Uterus (tissue), 4 donors: ENCODE measurements around the gene PHF12. TPM values are rescaled to one million over a fixed set of nuclear protein-coding genes. Genes with fewer than 3 reads are reported as not detected.

Experiments
- DNase-seq, 2 donors: peaks; one replicate each; pipeline ENCODE4 v3.0.0-alpha.2; 2019 to 2020
- H3K27ac ChIP-seq, 2 donors: fragments of 200-600 bp; sonication (generic); 1 replicate in 1 of 2; 2 replicates in 1 of 2; pipeline ENCODE4 v1.5.1; 2016 to 2018
- H3K27me3 ChIP-seq, 2 donors: fragments of 200-600 bp; sonication (generic); one replicate each; pipeline ENCODE4 v1.5.1; 2018 to 2019; ENCODE audit warnings: control low read depth in 1 of 2
- H3K36me3 ChIP-seq, 2 donors: fragments of 200-600 bp; sonication (generic); one replicate each; pipeline ENCODE4 v1.5.1; 2019; ENCODE audit warnings: control low read depth in 1 of 2
- H3K4me1 ChIP-seq, 2 donors: fragments of 200-600 bp; sonication (generic); one replicate each; pipeline ENCODE4 v1.5.1; 2018 to 2019; ENCODE audit warnings: control low read depth in 1 of 2
- H3K4me3 ChIP-seq, 2 donors: fragments of 200-600 bp; sonication (generic); 1 replicate in 1 of 2; 2 replicates in 1 of 2; pipeline ENCODE4 v1.5.1; 2018 to 2019; ENCODE audit warnings: mild to moderate bottlenecking in 1 of 2
- H3K9me3 ChIP-seq, 2 donors: fragments of 200-600 bp; sonication (generic); one replicate each; pipeline ENCODE4 v1.5.1; 2019; ENCODE audit warnings: control low read depth in 1 of 2
- POLR2A ChIP-seq, 2 donors: fragments of 450-650 bp; IDR thresholded peaks; one replicate each; pipeline ENCODE4 v1.6.1; 2016; ENCODE audit warnings: antibody characterized with exemption in 2 of 2, mild to moderate bottlenecking in 1 of 2, moderate library complexity in 1 of 2
- intact Hi-C: fragments of 100-400 bp; cut with DNase I; formaldehyde crosslinking; loops from one replicate; pipeline ENCODE4 v1.15.1; 2023; ENCODE audit warnings: low total_unique reads
- total RNA-seq, 4 donors: library from RNA; depleted of rRNA in 3 of 4; stranded (reverse); fragments of >200 nt in 3 of 4; gene quantifications; one replicate each; pipeline versions ENCODE4 v1.1.0 to v1.2.4, GENCODE V29; 2014 to 2023
- TF ChIP-seq, protein P1 (sequence below), 4 experiments: fragments of 200-600 bp in 2 of 4; fragments of 450-650 bp in 2 of 4; sonication (generic) in 2 of 4; IDR thresholded peaks; one replicate each; pipeline ENCODE4 v1.5.1; 2016 to 2019; ENCODE audit warnings: antibody characterized with exemption in 4 of 4, mild to moderate bottlenecking in 2 of 4, moderate library complexity in 1 of 4
- donor health status: DM: yes; HTN: yes; CAD: no.

The PHF12 gene
- total RNA-seq, 4 donors from 2014 or later, result 22.1 to 78.4 (median 55.2) TPM

DNA sequence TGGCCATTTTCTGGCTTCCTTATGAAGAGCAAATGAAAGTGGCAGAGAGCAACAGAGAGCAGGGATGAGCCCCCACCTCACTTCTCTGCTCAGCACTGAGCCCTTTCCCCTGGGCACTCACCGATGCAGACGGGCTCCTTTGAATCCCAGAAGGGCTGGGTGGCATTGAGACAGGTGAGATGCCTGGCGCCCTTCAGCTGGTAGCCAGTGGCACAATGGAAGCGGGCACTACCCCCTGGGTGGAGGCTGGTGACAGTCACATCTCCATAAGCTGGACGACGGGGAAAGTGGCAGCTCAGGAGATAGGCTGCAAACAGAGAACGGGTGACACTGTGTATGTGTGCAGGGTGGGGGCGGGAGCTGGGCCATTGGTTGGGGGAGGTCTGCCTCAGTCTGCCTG, 12.5 kb upstream of the PHF12 start:
- Histone ChIP-seq H3K27me3 (no peaks in the 10 kb centered on the region), H3K9me3 (no peaks in the 10 kb centered on the region), H3K36me3 (no peaks in the 10 kb centered on the region), H3K4me1 (no peaks in the 10 kb centered on the region), H3K4me3 (no peak overlapping the region), H3K27ac (no peak overlapping the region)
- intact Hi-C loops, result loop anchor here (5.0 kb wide), 1 partner anchor 153 kb away; no protein-coding TSS in a partner anchor
- TF ChIP-seq, protein P1, sequence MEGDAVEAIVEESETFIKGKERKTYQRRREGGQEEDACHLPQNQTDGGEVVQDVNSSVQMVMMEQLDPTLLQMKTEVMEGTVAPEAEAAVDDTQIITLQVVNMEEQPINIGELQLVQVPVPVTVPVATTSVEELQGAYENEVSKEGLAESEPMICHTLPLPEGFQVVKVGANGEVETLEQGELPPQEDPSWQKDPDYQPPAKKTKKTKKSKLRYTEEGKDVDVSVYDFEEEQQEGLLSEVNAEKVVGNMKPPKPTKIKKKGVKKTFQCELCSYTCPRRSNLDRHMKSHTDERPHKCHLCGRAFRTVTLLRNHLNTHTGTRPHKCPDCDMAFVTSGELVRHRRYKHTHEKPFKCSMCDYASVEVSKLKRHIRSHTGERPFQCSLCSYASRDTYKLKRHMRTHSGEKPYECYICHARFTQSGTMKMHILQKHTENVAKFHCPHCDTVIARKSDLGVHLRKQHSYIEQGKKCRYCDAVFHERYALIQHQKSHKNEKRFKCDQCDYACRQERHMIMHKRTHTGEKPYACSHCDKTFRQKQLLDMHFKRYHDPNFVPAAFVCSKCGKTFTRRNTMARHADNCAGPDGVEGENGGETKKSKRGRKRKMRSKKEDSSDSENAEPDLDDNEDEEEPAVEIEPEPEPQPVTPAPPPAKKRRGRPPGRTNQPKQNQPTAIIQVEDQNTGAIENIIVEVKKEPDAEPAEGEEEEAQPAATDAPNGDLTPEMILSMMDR (IDR thresholded peaks at IDR 0.05), result no peak
- TF ChIP-seq POLR2A (IDR thresholded peaks at IDR 0.05), result no peak
- no peak for DNase-seq

DNA sequence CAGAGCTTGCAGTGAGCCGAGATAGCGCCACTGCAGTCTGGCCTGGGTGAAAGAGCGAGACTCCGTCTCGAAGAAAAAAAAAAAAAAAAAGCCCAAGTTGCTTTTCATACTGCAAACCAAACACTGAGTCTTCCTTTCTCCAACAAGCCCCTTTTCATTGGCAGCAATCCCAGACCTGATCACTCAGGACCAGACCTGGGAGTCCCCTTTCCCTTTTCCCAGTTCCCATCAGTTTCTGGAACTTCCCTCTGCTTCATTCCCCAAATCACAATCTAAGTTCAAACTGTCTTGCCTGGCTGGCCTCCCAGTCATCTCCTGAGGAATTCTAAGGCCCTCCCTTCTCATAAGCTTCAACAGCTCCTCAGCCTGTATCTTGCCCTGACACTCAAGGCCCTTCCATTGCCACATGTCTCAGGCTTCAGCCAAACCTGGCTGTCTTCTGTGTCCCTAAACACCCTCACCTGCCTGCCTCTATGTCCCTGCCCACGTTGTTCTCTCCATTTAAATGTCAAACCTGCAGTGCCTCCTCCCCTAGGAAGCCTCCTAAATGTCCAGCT, 11.8 kb upstream of the PHF12 start:
- Histone ChIP-seq H3K27me3 (no peaks in the 10 kb centered on the region), H3K4me1 (no peaks in the 10 kb centered on the region), H3K36me3 (no peaks in the 10 kb centered on the region), H3K9me3 (no peaks in the 10 kb centered on the region), H3K27ac (no peak overlapping the region), H3K4me3 (no peak overlapping the region)
- TF ChIP-seq, protein P1 (IDR thresholded peaks at IDR 0.05), result no peak
- TF ChIP-seq POLR2A (IDR thresholded peaks at IDR 0.05), result no peak
- no peak for DNase-seq
- intact Hi-C loops, result loop anchor here (5.0 kb wide), 1 partner anchor 154 kb away; no protein-coding TSS in a partner anchor

DNA sequence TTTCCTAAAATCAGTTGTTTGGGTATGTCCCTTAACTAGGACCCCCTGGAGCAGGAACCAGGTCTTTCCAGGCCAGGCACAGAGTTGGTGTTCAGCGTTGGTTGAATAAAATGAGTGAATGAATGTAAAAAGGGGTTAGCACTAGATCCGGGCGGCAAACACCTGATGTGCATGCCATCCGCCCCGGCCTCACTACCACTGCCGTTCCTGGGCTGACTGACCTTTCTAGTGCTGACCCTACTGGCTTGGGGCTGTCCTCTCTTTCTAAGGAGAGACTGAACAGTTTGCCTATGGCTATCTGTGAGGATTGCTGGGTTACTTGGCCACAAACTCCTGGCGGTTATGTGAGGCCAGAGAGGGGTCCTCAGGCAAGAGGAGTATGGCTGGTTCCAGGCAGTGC, 10.1 kb upstream of the PHF12 start:
- intact Hi-C loops, result loop anchor here (5.0 kb wide), 1 partner anchor 156 kb away; no protein-coding TSS in a partner anchor
- no peak for TF ChIP-seq POLR2A (IDR thresholded peaks at IDR 0.05)
- TF ChIP-seq, protein P1 (IDR thresholded peaks at IDR 0.05), result no peak
- no peak for DNase-seq
- Histone ChIP-seq H3K27me3 (no peaks in the 10 kb centered on the region), H3K36me3 (no peaks in the 10 kb centered on the region), H3K4me1 (no peaks in the 10 kb centered on the region), H3K4me3 (no peak overlapping the region), H3K9me3 (no peaks in the 10 kb centered on the region), H3K27ac (no peak overlapping the region)

DNA sequence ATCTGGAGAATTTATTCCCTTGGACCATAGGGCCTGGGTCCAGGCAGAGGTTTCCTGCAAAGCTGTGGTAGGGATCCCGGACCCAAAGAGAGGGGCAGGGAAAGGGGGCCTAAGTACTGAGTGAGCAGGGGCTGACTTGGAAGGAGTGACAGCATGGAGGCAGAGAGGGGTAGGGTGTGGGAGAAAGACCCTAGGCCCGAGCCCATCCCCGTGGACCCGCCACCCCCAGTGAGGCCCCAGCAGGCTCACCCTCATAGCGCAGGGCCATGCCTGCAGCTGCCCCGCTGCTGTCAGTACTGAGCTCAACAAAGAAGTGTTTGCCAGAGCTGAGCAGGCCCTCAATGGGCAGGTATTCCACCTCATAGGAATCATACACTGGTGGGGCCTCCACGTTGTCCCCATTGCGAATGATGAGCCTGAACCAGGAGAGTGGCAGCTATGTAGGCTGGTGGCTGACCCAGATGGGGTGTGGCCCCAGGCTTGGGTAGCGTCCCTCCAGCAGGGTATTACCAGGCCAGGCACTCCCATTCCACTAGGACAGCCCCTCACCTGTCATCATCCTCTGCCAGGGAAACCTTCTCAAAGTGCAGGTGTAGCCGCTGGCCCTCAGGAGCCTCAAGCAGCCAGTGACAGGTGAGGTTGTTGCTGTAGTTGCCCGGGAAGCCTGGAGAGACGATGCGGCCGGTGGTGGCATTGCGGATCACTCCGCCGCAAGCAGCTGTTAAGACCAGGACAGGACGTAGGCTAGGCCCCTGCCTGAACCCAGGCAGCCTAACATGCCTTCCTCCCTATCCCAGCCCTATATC, 9.1 kb upstream of the PHF12 start:
- H3K4me1 ChIP-seq, result no peaks in the 10 kb centered on the region
- H3K36me3 ChIP-seq, result no peaks in the 10 kb centered on the region
- no peaks in the 10 kb centered on the region for H3K9me3 ChIP-seq
- no peaks in the 10 kb centered on the region for H3K27me3 ChIP-seq
- no peak overlapping the region for H3K4me3 ChIP-seq
- TF ChIP-seq, protein P1 (IDR thresholded peaks at IDR 0.05), result no peak
- TF ChIP-seq POLR2A (IDR thresholded peaks at IDR 0.05), result no peak
- DNase-seq, result no peak
- H3K27ac ChIP-seq, result no peak overlapping the region
- intact Hi-C loops, result loop anchor here (5.0 kb wide), 1 partner anchor 157 kb away; no protein-coding TSS in a partner anchor

DNA sequence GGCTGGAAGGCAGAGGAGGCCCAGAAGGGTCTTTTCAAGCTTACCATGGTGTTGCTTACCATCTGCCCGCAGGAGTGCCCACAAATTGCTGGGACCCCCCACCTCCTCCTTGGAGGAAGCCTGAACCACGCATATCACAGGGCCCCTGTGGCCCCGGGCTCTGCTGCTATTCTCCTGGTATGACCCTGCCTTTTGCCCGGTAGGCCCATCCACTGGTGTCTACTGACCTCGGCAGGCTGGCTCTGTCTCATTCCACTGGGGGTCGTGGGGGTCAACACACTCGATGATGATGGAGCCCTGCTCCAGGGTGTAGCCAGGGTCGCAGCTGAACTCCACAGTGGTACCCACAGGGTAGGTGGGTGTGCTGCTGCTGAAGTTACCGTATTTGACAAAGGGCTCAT, 8.2 kb upstream of the PHF12 start:
- DNase-seq, result no peak
- intact Hi-C loops, result no loop called here

More for the DNA sequence above, 8.2 kb upstream of the PHF12 start:
- H3K27me3 ChIP-seq, result no peaks in the 10 kb centered on the region
- no peaks in the 10 kb centered on the region for H3K4me1 ChIP-seq
- no peaks in the 10 kb centered on the region for H3K9me3 ChIP-seq
- H3K27ac ChIP-seq, result no peak overlapping the region
- TF ChIP-seq, protein P1 (IDR thresholded peaks at IDR 0.05), result no peak
- no peak for TF ChIP-seq POLR2A (IDR thresholded peaks at IDR 0.05)
- H3K4me3 ChIP-seq, result no peak overlapping the region
- no peaks in the 10 kb centered on the region for H3K36me3 ChIP-seq
